Keratinocyte (primary cell): ENCODE data around the gene SMO. TPM values are rescaled to one million over a fixed set of nuclear protein-coding genes. Genes with fewer than 3 reads are reported as not detected.

Source experiments
- DNase-seq: peaks from one replicate; pipeline ENCODE4 v3.0.0-alpha.2; 2011; ENCODE audit warnings: low read depth, missing footprints, low spot score
- FAIRE-seq: peaks from 2 replicates; lab custom pipeline; 2011; peaks lifted over from hg19 to GRCh38; lab: Jason Lieb, UNC
- H2AFZ ChIP-seq: 2 replicates; pipeline ENCODE4 v1.6.0; 2012; ENCODE audit warnings: low read length, control low read depth, inconsistent platforms; ENCODE audit not compliant: control insufficient read depth
- H3K27ac ChIP-seq: 2 replicates; pipeline ENCODE4 v1.5.1; 2011; ENCODE audit warnings: low read length; ENCODE audit not compliant: control insufficient read depth, insufficient read depth
- H3K27me3 ChIP-seq: 3 replicates; pipeline ENCODE4 v1.6.0; 2011; ENCODE audit warnings: low read length; ENCODE audit not compliant: control insufficient read depth, insufficient read depth; ENCODE audit errors: extremely low read depth
- H3K36me3 ChIP-seq, 2 experiments: 2 replicates in 1 of 2; 3 replicates in 1 of 2; pipeline ENCODE4 v1.5.1; 2011; ENCODE audit warnings: low read length in 2 of 2, mild to moderate bottlenecking in 1 of 2; ENCODE audit not compliant: control insufficient read depth in 2 of 2, insufficient read depth in 2 of 2; ENCODE audit errors: extremely low read depth in 1 of 2
- H3K4me1 ChIP-seq: 3 replicates; pipeline ENCODE4 v1.5.1; 2011; ENCODE audit warnings: low read length; ENCODE audit not compliant: control insufficient read depth, insufficient read depth; ENCODE audit errors: extremely low read depth
- H3K4me2 ChIP-seq: 3 replicates; pipeline ENCODE4 v1.6.0; 2011; ENCODE audit warnings: low read depth, low read length; ENCODE audit not compliant: control insufficient read depth, insufficient read depth; ENCODE audit errors: extremely low read depth
- H3K4me3 ChIP-seq, 3 experiments: fragments of 200-600 bp in 1 of 3; sonication (generic) in 1 of 3; 2 replicates in 2 of 3; 3 replicates in 1 of 3; pipeline ENCODE4 v1.5.1; 2011 to 2016; ENCODE audit warnings: low read length in 3 of 3, mild to moderate bottlenecking in 3 of 3, control low read depth in 2 of 3, inconsistent platforms in 1 of 3, low read depth in 1 of 3, mixed read lengths in 1 of 3, mixed run types in 1 of 3, moderate library complexity in 1 of 3; ENCODE audit not compliant: control insufficient read depth in 2 of 3, insufficient read depth in 2 of 3; ENCODE audit errors: extremely low read depth in 1 of 3
- H3K79me2 ChIP-seq: 2 replicates; pipeline ENCODE4 v1.6.0; 2012; ENCODE audit warnings: low read length; ENCODE audit not compliant: control insufficient read depth, insufficient read depth
- H3K9ac ChIP-seq: 3 replicates; pipeline ENCODE4 v1.6.0; 2011; ENCODE audit warnings: low read length; ENCODE audit not compliant: control insufficient read depth, insufficient read depth; ENCODE audit errors: extremely low read depth
- H3K9me1 ChIP-seq: 3 replicates; pipeline ENCODE4 v1.6.0; 2011; ENCODE audit warnings: low read length; ENCODE audit not compliant: control insufficient read depth, insufficient read depth; ENCODE audit errors: extremely low read depth
- H3K9me3 ChIP-seq: 2 replicates; pipeline ENCODE4 v1.5.1; 2012; ENCODE audit warnings: low read depth, low read length; ENCODE audit not compliant: control insufficient read depth
- H4K20me1 ChIP-seq: 3 replicates; pipeline ENCODE4 v1.6.0; 2011; ENCODE audit warnings: low read length; ENCODE audit not compliant: control insufficient read depth, insufficient read depth; ENCODE audit errors: extremely low read depth
- EZH2 ChIP-seq: IDR thresholded peaks from one replicate; pipeline ENCODE4 v1.6.1; 2012; ENCODE audit warnings: inconsistent platforms, mild to moderate bottlenecking, low read length, moderate library complexity
- dilution Hi-C: fragments of 300-500 bp; cut with MboI; formaldehyde crosslinking; loops from one replicate; pipeline ENCODE4 v1.7.0; 2020; ENCODE audit warnings: low sequenced_read_pairs; ENCODE audit not compliant: extremely low pct_ligation_motif_present
- polyA plus RNA-seq, 5 experiments: library from polyadenylated mRNA; depleted of rRNA in 3 of 5; stranded (reverse) in 3 of 5; stranded (forward) in 1 of 5; unstranded in 1 of 5; fragments of >200 nt; gene quantifications; 1 replicate in 1 of 5; 2 replicates in 3 of 5; 3 replicates in 1 of 5; pipeline versions ENCODE4 v1.2.1 to v1.2.3, GENCODE V29; 2011 to 2012; ENCODE audit warnings: missing spikeins in 2 of 5, low read depth in 1 of 5, low replicate concordance in 1 of 5
- TF ChIP-seq, protein P1 (sequence below), 3 experiments: IDR thresholded peaks in 1 of 3; conservative IDR thresholded peaks in 1 of 3; optimal IDR thresholded peaks in 1 of 3; 2 replicates in 2 of 3; 3 replicates in 1 of 3; pipeline versions ENCODE3 to v1.5.1; 2011; ENCODE audit warnings: low read length in 3 of 3, mild to moderate bottlenecking in 3 of 3, moderate library complexity in 2 of 3, control low read depth in 1 of 3, inconsistent platforms in 1 of 3; ENCODE audit not compliant: insufficient read depth in 2 of 3; ENCODE audit errors: extremely low read depth in 1 of 3

The SMO gene
- polyA plus RNA-seq, 1 donor (not counting 4 experiments of a cell fraction or from before 2014, with no cell fraction given), result 3.9 TPM

DNA sequence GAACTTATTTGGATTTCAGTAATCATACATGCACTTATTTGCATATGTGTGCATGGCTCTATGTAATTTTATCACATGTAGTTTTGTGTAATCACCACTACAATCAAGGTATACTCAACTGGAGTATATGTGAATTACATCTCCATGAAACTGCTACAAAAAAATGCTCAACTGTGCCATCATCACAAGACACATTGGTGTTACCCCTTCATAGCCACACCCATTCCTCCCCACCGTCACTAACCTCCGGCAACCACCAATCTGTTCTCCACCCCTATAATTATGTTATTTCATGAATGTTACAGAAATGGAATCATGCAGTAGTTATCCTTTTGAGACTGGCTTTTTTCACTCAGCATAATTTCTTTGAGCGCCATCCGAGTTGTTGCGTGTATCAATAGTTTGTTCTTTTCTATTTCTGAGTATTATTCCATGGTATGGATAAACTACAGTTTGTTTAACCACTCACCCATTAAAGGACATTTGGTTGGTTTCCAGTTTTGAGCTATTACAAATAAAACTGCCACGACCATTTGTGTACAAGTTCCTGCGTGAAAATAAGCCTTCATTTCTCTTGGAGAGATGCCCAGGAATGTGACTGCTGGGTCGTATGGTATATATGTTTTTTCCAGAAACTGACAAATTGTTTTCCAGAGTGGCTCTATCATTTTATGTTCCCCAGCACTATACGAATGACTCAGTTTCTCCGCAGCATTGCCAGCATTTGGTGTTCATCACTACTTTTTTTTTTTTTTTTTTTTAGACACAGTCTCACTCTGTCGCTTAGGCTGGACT is 11.3 kb upstream of the SMO start:
- Histone ChIP-seq H4K20me1 (no peaks in the 10 kb centered on the region), H3K27me3 (no peaks in the 10 kb centered on the region), H3K36me3 (no peaks in the 10 kb centered on the region), H3K4me1 (peaks cover 5% of the 10 kb centered on the region), H3K79me2 (no peaks in the 10 kb centered on the region), H3K9me1 (no peaks in the 10 kb centered on the region), H3K27ac (no peak overlapping the region), H3K9me3 (no peaks in the 10 kb centered on the region), H3K9ac (no peak overlapping the region), H2AFZ (no peak overlapping the region), H3K4me3 (no peak overlapping the region), H3K4me2 (peak overlapping the region; percentile 10)
- FAIRE-seq (no peak), DNase-seq (no peak)
- dilution Hi-C loops, result no loop called here
- TF ChIP-seq, protein P1, sequence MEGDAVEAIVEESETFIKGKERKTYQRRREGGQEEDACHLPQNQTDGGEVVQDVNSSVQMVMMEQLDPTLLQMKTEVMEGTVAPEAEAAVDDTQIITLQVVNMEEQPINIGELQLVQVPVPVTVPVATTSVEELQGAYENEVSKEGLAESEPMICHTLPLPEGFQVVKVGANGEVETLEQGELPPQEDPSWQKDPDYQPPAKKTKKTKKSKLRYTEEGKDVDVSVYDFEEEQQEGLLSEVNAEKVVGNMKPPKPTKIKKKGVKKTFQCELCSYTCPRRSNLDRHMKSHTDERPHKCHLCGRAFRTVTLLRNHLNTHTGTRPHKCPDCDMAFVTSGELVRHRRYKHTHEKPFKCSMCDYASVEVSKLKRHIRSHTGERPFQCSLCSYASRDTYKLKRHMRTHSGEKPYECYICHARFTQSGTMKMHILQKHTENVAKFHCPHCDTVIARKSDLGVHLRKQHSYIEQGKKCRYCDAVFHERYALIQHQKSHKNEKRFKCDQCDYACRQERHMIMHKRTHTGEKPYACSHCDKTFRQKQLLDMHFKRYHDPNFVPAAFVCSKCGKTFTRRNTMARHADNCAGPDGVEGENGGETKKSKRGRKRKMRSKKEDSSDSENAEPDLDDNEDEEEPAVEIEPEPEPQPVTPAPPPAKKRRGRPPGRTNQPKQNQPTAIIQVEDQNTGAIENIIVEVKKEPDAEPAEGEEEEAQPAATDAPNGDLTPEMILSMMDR (optimal IDR thresholded peaks at IDR 0.05 in 1 of 3, IDR thresholded peaks at IDR 0.05 in 1 of 3, conservative IDR thresholded peaks at IDR 0.05 in 1 of 3; ENCODE audit: extremely low read depth in 1 of 3, insufficient read depth in 2 of 3, low read length in 3 of 3), result no peak
- no peak for TF ChIP-seq EZH2

DNA sequence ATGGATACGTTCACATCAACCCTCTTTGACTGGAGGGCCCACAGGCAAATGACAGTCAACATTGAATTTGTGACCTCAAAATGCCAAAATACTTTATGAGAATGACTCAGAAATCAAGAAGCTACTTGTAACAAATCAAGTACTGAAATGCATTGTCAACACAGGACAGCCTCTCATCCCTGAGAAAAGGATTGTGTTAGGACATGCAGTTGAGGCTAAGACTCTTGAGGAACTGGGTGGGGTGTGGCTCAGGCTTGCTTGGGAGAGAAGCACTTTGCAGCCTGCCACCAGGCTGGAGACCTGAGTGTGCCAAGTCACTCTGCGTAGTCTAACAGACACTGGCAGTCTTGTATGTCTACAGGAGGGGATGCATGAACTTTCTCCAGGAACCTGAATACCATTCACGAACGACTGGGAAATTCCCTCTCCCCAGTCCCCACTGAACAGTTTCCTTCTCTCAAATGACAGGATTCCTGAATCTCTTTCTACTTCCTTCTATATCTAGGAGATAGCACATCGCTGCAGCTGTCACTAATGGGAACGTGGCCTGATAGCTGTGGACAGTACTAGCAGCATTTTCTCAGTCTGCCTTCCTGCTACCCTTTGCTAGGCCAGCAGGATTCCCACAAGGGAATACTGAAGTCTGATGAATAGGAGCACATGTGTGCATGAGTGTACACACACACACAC is 3.3 kb upstream of the SMO start:
- H3K4me1 ChIP-seq, result peaks cover 16% of the 10 kb centered on the region
- H3K27ac ChIP-seq, result peak overlapping the region; percentile 6
- H3K9me3 ChIP-seq, result no peaks in the 10 kb centered on the region
- H3K4me3 ChIP-seq, result peak overlapping the region in 1 of 3 experiments; percentile 17
- DNase-seq (peak; percentile 84), FAIRE-seq (peak; percentile 95)
- TF ChIP-seq, protein P1 (optimal IDR thresholded peaks at IDR 0.05 in 1 of 3, IDR thresholded peaks at IDR 0.05 in 1 of 3, conservative IDR thresholded peaks at IDR 0.05 in 1 of 3; ENCODE audit: extremely low read depth in 1 of 3, insufficient read depth in 2 of 3, low read length in 3 of 3), result peak in 2 of 3 experiments; percentile 3 to 4
- TF ChIP-seq EZH2, result no peak
- H4K20me1 ChIP-seq, result no peaks in the 10 kb centered on the region
- no peak overlapping the region for H2AFZ ChIP-seq
- dilution Hi-C loops, result no loop called here
- no peaks in the 10 kb centered on the region for H3K36me3 ChIP-seq
- H3K9ac ChIP-seq, result no peak overlapping the region
- peak overlapping the region; percentile 62 for H3K4me2 ChIP-seq
- no peaks in the 10 kb centered on the region for H3K79me2 ChIP-seq
- no peaks in the 10 kb centered on the region for H3K9me1 ChIP-seq
- no peaks in the 10 kb centered on the region for H3K27me3 ChIP-seq
